IPS DF 19.7 (cell line): Measurements from ENCODE around the gene WWTR1.

Experiments
- DNase-seq: peaks from one replicate; pipeline ENCODE4 v3.0.0-alpha.2; 2013; ENCODE audit warnings: low read depth, low spot score

The WWTR1 gene

GRCh38 chr3:149623824-149624223 is 34.0 kb downstream of the WWTR1 start:
- no peak for DNase-seq

- DNase-seq = no peak
Measured at GRCh38 chr3:149621218-149622005, 36.4 kb downstream of the WWTR1 start.

GRCh38 chr3:149620291-149621020 is 37.4 kb downstream of the WWTR1 start:
- no peak for DNase-seq

- DNase-seq = no peak
Measured at GRCh38 chr3:149619136-149619535, 38.7 kb downstream of the WWTR1 start.

GRCh38 chr3:149618151-149619123 is 39.4 kb downstream of the WWTR1 start:
- no peak for DNase-seq

- no peak for DNase-seq
Measured at GRCh38 chr3:149615731-149616221, 42.0 kb downstream of the WWTR1 start.

- DNase-seq = no peak
Measured at GRCh38 chr3:149613988-149614387, 43.8 kb downstream of the WWTR1 start.

- DNase-seq = no peak
Measured at GRCh38 chr3:149612456-149612855, 45.4 kb downstream of the WWTR1 start.

GRCh38 chr3:149611149-149611548 is 46.7 kb downstream of the WWTR1 start:
- DNase-seq = no peak

GRCh38 chr3:149610351-149611105 is 47.3 kb downstream of the WWTR1 start:
- DNase-seq = no peak

- DNase-seq = no peak
Measured at GRCh38 chr3:149609595-149609994, 48.2 kb downstream of the WWTR1 start.

GRCh38 chr3:149608987-149609386 is 48.8 kb downstream of the WWTR1 start:
- DNase-seq = no peak

- no peak for DNase-seq
Measured at GRCh38 chr3:149605902-149606301, 51.9 kb downstream of the WWTR1 start.

- DNase-seq = peak; percentile 28
Measured at GRCh38 chr3:149604125-149604875, 53.5 kb downstream of the WWTR1 start.

GRCh38 chr3:149603126-149604074 is 54.4 kb downstream of the WWTR1 start:
- no peak for DNase-seq

GRCh38 chr3:149600634-149601033 is 57.2 kb downstream of the WWTR1 start:
- DNase-seq = no peak

GRCh38 chr3:149599236-149599635 is 58.6 kb downstream of the WWTR1 start:
- no peak for DNase-seq

GRCh38 chr3:149596134-149596770 is 61.6 kb downstream of the WWTR1 start:
- no peak for DNase-seq
